NCI-H2029 treated with DMSO at 0.1 percent for 48 hours (cell line): Measurements from ENCODE around the gene KIAA1328.
"Not testable (repeated sequence)": the region's sequence is repeated elsewhere in the genome, so short reads cannot be mapped to it uniquely, and the experiment has no call there.

Experiments used
- DNase-seq: peaks from one replicate; lab custom pipeline; 2025; lab: John Stamatoyannopoulos, UW

Gene KIAA1328

DNA sequence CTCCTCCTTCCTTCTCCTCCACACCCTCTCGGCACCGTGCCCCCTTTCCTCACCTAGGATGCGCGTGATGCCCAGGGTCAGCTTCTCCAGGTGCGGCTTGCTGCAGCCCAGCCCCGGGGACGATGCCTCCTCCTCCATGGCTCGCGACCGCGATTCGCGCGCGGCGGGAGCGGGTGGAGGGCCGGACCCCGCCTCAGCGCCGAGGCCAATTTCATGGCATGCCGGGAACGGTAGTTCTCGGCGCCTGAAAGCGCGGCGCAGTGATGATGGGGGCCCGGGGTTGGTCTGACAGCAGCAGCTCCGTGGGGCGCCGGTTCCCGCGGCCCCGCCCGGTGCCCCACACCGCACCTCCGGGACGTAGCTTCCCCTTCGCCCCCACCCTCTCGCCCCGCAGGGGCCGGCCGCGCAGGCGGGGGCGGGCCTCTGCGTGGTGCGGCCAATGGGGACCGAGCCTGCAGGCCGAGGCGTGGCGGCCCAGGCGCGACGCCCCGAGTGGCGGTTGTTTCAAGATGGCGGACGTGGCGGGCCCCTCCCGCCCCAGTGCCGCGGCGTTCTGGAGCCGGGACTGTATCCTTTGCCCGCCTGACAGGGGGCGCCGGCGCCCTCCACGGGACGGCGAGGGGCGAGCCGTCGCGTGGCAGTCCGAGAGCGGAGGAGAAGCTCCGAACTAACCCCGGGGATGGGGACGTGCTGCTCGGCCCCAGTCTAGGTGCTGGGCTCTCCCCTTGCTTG lies at the start of gene KIAA1328, which contains the start of gene TPGS2:
Gene KIAA1328 (plus strand): TSS at position 498 of the 732 bp plus-strand sequence. CDS start 12 bp downstream, at position 510.
Gene TPGS2 (minus strand): TSS at position 373 of the 732 bp plus-strand sequence. CDS start 235 bp downstream, at position 138.
- no peak for DNase-seq

DNA sequence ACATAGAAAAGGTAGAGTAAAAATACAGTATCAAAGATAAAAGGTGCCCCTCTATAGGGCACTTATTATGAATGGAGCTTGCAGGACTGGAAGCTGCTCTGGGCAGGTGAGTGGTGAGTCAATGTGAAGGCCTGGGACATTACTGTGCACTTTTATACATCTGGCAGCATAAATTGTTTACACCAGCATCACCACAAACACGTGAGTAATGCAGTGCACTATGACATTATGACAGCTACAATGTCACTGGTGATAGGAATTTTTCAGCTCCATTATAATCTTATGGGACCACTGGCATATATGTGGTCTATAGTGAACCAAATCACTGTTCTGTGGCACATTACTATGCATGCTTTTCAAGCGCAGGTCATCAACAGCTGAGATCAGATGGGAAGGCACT lies 48.2 kb upstream of the KIAA1328 start:
- no peak for DNase-seq

GRCh38 chr18:36782710-36783109 lies 46.2 kb upstream of the KIAA1328 start:
- DNase-seq = no peak

GRCh38 chr18:36783792-36784191 lies 45.1 kb upstream of the KIAA1328 start:
- no peak for DNase-seq

- no peak for DNase-seq
Measured at GRCh38 chr18:36786686-36787085, 42.2 kb upstream of the KIAA1328 start.

DNA sequence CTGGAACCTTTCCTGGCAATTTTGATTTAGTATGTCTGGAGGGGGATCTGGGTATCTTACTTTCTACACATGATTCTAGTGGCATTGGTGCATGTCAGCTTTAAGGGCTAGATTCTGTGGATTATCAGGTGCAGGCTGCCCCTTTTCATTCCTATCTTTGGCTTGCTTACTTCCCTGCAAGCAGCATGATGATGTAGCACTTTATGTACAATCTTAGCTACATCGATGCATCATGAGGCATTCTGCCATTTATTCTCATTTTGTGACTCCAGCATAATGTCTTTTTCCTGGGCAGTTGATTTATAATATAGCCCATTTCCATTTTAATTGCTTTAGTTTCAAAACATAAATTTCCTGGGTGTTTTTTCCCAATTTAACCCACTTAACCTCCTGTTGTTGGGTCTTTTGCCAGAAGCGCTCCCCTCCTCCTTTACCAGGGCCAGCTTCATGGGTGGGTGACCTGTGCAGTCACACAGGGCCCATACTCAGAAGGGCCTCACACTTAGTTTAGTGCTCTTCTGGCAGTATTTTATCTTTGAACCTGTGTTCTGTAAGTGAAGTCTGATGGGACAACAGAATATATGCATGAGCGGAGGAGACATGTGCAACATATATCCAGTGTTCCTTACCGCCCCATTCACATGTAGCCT lies 36.2 kb upstream of the KIAA1328 start:
- DNase-seq = no peak

- no peak for DNase-seq
Measured at GRCh38 chr18:36798738-36799473, 30.0 kb upstream of the KIAA1328 start.

DNA sequence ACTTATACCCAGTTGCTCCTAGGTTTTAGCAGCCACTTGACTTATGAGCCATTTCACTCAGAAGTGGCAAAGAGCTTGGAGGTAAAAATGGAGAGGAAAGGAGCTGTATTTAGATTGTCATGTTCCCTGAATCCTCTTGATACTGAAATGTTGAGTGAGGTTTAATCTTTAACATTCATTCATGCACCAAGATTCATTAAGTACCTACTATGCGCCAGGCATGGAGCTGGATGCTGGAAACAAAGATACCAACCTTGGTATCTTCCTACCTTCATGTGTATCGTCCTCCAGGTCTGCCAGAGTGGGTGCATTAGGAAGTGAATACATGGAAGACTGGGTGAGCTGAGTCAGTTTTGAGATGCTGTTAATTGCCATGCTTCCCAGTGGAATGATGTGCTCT lies 23.8 kb upstream of the KIAA1328 start:
- no peak for DNase-seq

GRCh38 chr18:36808681-36809080 lies 20.2 kb upstream of the KIAA1328 start:
- no peak for DNase-seq

DNA sequence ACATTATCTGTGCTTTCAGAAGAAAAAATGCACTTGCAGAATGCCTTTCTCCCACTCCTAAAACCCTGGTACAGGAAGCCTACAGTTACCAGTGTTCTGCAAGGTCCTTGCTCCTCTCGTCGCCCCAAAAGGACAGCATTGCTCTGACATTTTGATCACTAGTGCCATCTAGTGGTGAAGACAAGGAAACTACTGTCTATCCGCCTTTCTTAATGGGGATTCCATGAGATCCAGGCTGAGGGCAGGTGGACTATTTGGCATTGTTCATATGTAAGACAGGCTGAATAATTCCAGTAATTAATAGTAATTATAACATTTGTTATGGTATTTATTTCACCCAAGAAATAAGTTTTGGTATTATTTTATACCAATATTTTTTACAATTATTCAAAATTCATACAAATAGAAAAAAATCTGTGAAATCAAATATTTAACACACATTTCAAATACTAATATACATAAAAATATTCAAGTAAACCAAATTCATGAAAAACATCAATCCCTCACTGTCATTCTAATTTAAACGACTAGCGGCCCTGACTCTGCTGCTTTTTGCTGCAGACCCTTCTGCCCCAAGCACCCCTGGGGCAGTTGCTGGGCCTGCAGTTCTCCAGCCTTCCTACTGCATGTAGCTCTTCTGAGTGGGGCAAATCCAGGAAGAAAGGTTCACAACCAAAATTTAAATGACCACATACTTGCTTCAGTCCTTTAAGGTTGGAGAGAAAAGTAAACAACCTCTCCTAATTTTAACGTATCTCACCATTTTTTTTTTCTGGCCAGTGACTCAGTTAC lies 19.1 kb upstream of the KIAA1328 start:
- peak; percentile 66 for DNase-seq

DNA sequence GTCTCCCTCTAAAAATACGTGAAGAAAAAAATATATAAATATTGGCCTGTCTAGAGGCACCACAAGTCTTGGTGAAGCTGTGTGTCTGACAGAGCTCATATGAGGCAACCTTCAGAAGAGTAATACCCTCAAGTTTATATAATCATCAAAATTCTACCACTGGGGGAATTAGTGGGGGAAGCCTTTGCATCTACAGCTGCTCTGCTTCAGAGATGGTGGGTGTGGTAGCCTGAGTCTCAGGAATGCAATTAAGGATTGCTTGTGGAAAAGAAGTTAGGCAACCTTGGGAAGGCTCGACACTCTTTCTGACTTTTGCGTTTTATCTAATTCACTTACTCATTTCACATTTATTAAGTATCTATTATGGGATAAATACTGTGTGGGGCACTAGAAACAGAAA lies 17.5 kb upstream of the KIAA1328 start:
- DNase-seq = no peak

GRCh38 chr18:36811955-36812354 lies 17.0 kb upstream of the KIAA1328 start:
- DNase-seq = no peak

DNA sequence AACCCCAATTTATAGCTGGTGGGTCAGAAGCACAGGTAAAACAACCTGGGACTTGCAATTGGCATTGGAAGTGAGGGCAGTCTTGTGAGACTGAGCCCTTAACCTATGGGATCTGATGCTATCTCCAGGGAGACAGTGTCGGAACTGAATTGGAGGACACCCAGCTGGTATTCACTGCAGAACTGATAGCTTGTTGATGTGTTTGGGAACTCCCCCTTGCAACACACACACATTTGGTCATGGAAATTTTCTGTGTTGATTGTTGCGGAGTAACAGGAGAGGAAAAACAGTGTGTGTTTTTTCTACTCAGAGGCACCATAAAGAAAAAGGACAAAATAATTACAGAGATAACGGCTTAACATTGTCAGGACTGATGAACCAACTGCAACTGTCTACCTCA lies 16.2 kb upstream of the KIAA1328 start:
- no peak for DNase-seq

- DNase-seq = no peak
Measured at GRCh38 chr18:36813101-36813775, 15.7 kb upstream of the KIAA1328 start.

GRCh38 chr18:36813824-36814223 lies 15.1 kb upstream of the KIAA1328 start:
- no peak for DNase-seq

- DNase-seq = no peak
Measured at GRCh38 chr18:36814994-36815393, 13.9 kb upstream of the KIAA1328 start.

GRCh38 chr18:36816096-36816495 lies 12.8 kb upstream of the KIAA1328 start:
- not testable (repeated sequence) for DNase-seq

DNA sequence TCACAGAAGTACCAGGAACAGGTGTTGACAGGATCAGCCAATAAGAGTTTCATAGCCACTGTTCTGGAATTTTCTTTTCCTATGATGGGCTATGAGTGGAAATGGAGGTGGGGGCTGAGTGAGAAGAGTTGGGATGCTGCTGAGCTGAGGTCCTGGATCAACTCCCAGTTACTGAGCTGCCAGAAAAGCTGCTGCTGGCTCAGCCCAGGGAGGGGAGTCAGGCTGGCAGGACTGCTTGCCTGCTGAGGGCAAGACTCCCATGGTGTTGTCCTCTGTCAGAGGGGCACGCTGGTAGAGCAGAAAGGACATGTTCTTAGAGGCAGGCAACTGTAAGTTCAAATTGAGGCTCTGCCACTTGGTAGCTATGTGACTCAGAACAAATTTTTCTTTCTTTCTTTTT lies 11.9 kb upstream of the KIAA1328 start:
- DNase-seq = no peak

GRCh38 chr18:36818652-36819051 lies 10.3 kb upstream of the KIAA1328 start:
- no peak for DNase-seq

GRCh38 chr18:36819621-36820020 lies 9.3 kb upstream of the KIAA1328 start:
- DNase-seq = no peak

- no peak for DNase-seq
Measured at GRCh38 chr18:36821681-36822080, 7.2 kb upstream of the KIAA1328 start.
